MM.1S (cell line): ENCODE measurements around the gene SHTN1.

ENCODE experiments used
- DNase-seq: peaks from one replicate; pipeline ENCODE4 v3.0.0-alpha.2; 2015
- H2AFZ ChIP-seq: fragments of 300-600 bp; sonication (generic); 2 replicates; pipeline ENCODE4 v1.6.0; 2016; ENCODE audit warnings: antibody characterized with exemption, low read length
- H3F3A ChIP-seq: fragments of 300-600 bp; sonication (generic); 2 replicates; pipeline ENCODE4 v1.6.1; 2016; ENCODE audit warnings: mild to moderate bottlenecking, antibody characterized with exemption, low read length, moderate library complexity, mixed read lengths; ENCODE audit not compliant: insufficient read depth
- H3K27ac ChIP-seq: fragments of 300-600 bp; sonication (generic); 2 replicates; pipeline ENCODE4 v1.5.1; 2016; ENCODE audit warnings: mild to moderate bottlenecking, low read length
- H3K27me3 ChIP-seq: fragments of 300-600 bp; sonication (generic); replicated peaks from 2 replicates; pipeline ENCODE4 v1.6.0; 2016; ENCODE audit warnings: low read length; ENCODE audit not compliant: insufficient read depth
- H3K36me3 ChIP-seq: fragments of 300-600 bp; sonication (generic); replicated peaks from 2 replicates; pipeline ENCODE4 v1.6.1; 2016; ENCODE audit warnings: mild to moderate bottlenecking, low read length, mixed read lengths; ENCODE audit not compliant: insufficient read depth
- H3K4me1 ChIP-seq: fragments of 300-600 bp; sonication (generic); 2 replicates; pipeline ENCODE4 v1.6.1; 2016; ENCODE audit warnings: low read length, mixed read lengths
- H3K4me2 ChIP-seq: fragments of 300-600 bp; sonication (generic); 2 replicates; pipeline ENCODE4 v1.6.0; 2016; ENCODE audit warnings: low read depth, low read length
- H3K4me3 ChIP-seq: fragments of 300-600 bp; sonication (generic); 2 replicates; pipeline ENCODE4 v1.5.1; 2016; ENCODE audit warnings: low read length, mixed read lengths
- H3K79me2 ChIP-seq: fragments of 300-600 bp; sonication (generic); 2 replicates; pipeline ENCODE4 v1.6.1; 2016; ENCODE audit warnings: mixed run types, low read length, mixed read lengths
- H3K9ac ChIP-seq: fragments of 300-600 bp; sonication (generic); 2 replicates; pipeline ENCODE4 v1.6.1; 2016; ENCODE audit warnings: low read length, mixed read lengths
- H3K9me2 ChIP-seq: fragments of 300-600 bp; sonication (generic); replicated peaks from 2 replicates; pipeline ENCODE4 v1.6.1; 2016; ENCODE audit warnings: mild to moderate bottlenecking, low read length, mixed read lengths; ENCODE audit not compliant: insufficient read depth
- H3K9me3 ChIP-seq: fragments of 300-600 bp; sonication (generic); replicated peaks from 2 replicates; pipeline ENCODE4 v1.6.1; 2016; ENCODE audit warnings: mild to moderate bottlenecking, low read length, mixed read lengths; ENCODE audit not compliant: insufficient read depth
- H4K20me1 ChIP-seq: fragments of 300-600 bp; sonication (generic); 2 replicates; pipeline ENCODE4 v1.6.1; 2016; ENCODE audit warnings: mild to moderate bottlenecking, low read length, moderate library complexity, mixed read lengths; ENCODE audit not compliant: insufficient read depth
- EZH2 ChIP-seq: fragments of 300-600 bp; sonication (generic); optimal IDR thresholded peaks from 2 replicates; pipeline ENCODE3; 2017; ENCODE audit warnings: low read depth, mild to moderate bottlenecking, antibody characterized with exemption, low read length, mixed read lengths
- EZH2phosphoT487 ChIP-seq: fragments of 300-600 bp; sonication (generic); IDR thresholded peaks from 2 replicates; pipeline ENCODE4 v1.6.1; 2018; ENCODE audit warnings: antibody characterized with exemption, low read length
- TF ChIP-seq, protein P1 (sequence below): fragments of 300-600 bp; sonication (generic); IDR thresholded peaks from 2 replicates; pipeline ENCODE4 v1.5.1; 2016; ENCODE audit warnings: antibody characterized with exemption, low read length, mixed read lengths

The SHTN1 gene

DNA sequence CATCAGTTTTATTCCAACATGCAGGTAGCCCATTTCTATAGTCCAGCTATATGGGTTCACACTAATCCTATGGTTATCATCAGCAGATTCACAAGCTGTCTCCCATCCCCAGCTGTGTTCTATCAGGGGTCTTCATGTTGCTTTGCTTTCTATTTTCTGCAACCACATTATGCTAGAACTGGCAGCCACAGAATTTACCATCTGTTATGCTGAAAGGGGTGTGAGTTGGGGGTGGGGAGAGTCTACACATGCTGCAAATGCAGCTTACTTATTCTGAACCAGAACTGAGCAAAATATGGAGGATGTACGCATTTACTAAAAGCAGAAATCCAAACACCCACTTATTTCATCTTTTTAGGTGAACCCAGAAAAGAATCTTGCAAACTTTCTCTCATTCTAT is 32.9 kb downstream of the SHTN1 start:
- no peak overlapping the region for H2AFZ ChIP-seq
- TF ChIP-seq, protein P1, sequence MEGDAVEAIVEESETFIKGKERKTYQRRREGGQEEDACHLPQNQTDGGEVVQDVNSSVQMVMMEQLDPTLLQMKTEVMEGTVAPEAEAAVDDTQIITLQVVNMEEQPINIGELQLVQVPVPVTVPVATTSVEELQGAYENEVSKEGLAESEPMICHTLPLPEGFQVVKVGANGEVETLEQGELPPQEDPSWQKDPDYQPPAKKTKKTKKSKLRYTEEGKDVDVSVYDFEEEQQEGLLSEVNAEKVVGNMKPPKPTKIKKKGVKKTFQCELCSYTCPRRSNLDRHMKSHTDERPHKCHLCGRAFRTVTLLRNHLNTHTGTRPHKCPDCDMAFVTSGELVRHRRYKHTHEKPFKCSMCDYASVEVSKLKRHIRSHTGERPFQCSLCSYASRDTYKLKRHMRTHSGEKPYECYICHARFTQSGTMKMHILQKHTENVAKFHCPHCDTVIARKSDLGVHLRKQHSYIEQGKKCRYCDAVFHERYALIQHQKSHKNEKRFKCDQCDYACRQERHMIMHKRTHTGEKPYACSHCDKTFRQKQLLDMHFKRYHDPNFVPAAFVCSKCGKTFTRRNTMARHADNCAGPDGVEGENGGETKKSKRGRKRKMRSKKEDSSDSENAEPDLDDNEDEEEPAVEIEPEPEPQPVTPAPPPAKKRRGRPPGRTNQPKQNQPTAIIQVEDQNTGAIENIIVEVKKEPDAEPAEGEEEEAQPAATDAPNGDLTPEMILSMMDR: no peak
- TF ChIP-seq EZH2phosphoT487 (no peak), EZH2 (no peak)
- no peaks in the 10 kb centered on the region for H3K27me3 ChIP-seq
- H3K27ac ChIP-seq: no peak overlapping the region
- no peak for DNase-seq
- H3K4me1 ChIP-seq: 0 out of 2 replicates have a peak, but pooled peaks cover 3% of the 10 kb centered on the region
- H3K79me2 ChIP-seq: no peaks in the 10 kb centered on the region
- H3K9ac ChIP-seq: no peak overlapping the region
- H3K9me2 ChIP-seq: no peaks in the 10 kb centered on the region
- no peaks in the 10 kb centered on the region for H3K9me3 ChIP-seq
- H4K20me1 ChIP-seq: no peaks in the 10 kb centered on the region
- no peaks in the 10 kb centered on the region for H3K36me3 ChIP-seq
- H3K4me2 ChIP-seq: no peak overlapping the region
- H3K4me3 ChIP-seq: no peak overlapping the region
- H3F3A ChIP-seq: no peaks in the 10 kb centered on the region

- Histone ChIP-seq H3K27me3 (no peaks in the 10 kb centered on the region), H3K9me2 (no peaks in the 10 kb centered on the region), H3K36me3 (no peaks in the 10 kb centered on the region), H3K4me3 (no peak overlapping the region), H4K20me1 (no peaks in the 10 kb centered on the region), H3K9ac (no peak overlapping the region), H3K9me3 (no peaks in the 10 kb centered on the region), H3K27ac (no peak overlapping the region), H3K4me2 (no peak overlapping the region), H3F3A (no peaks in the 10 kb centered on the region), H3K79me2 (no peaks in the 10 kb centered on the region), H2AFZ (no peak overlapping the region), H3K4me1 (no peaks in the 10 kb centered on the region)
- DNase-seq: no peak
- TF ChIP-seq EZH2 (no peak), EZH2phosphoT487 (no peak)
- TF ChIP-seq, protein P1: no peak
These were observed 34.9 kb downstream of the SHTN1 start for GRCh38 chr10:116970050-116970449.

- Histone ChIP-seq H3K4me1 (no peaks in the 10 kb centered on the region), H3F3A (no peaks in the 10 kb centered on the region), H3K4me2 (no peak overlapping the region), H3K79me2 (no peaks in the 10 kb centered on the region), H4K20me1 (no peaks in the 10 kb centered on the region), H3K4me3 (no peak overlapping the region), H3K27ac (no peak overlapping the region), H3K27me3 (no peaks in the 10 kb centered on the region), H2AFZ (no peak overlapping the region), H3K36me3 (no peaks in the 10 kb centered on the region), H3K9me3 (no peaks in the 10 kb centered on the region), H3K9ac (no peak overlapping the region), H3K9me2 (no peaks in the 10 kb centered on the region)
- TF ChIP-seq, protein P1: no peak
- TF ChIP-seq EZH2phosphoT487 (no peak), EZH2 (no peak)
- no peak for DNase-seq
These were observed 36.7 kb downstream of the SHTN1 start for GRCh38 chr10:116968331-116968730.
